GM18873 (cell line): ENCODE results near the gene COL6A3.

ENCODE experiments used
- ATAC-seq: cut with Tn5 transposase; IDR thresholded peaks from one replicate; pipeline ENCODE4 v1.9.1; 2021; ENCODE audit warnings: mild to moderate bottlenecking, moderate library complexity, moderate number of reproducible peaks; ENCODE audit not compliant: unreplicated experiment, low FRiP score

Gene COL6A3

DNA sequence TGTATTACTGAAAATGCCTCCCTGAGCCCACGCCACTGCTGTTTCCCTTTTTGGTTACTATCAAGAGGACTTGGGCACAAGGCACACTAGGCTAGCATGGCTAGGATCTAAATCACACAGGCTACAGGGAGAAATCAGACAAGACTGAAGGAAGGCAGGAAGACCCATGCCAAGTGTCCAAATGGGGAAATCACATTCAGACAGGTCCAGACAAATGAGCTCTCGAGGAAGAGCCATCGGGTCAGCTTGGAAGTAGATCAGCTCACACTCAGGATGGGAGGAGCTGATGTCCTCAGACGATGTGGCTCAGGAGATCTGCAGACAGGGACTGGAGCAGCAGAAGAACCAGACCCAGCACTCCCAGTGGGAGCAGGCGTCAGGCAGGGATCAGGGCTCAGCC is 113.2 kb downstream of the COL6A3 start:
- no peak for ATAC-seq

DNA sequence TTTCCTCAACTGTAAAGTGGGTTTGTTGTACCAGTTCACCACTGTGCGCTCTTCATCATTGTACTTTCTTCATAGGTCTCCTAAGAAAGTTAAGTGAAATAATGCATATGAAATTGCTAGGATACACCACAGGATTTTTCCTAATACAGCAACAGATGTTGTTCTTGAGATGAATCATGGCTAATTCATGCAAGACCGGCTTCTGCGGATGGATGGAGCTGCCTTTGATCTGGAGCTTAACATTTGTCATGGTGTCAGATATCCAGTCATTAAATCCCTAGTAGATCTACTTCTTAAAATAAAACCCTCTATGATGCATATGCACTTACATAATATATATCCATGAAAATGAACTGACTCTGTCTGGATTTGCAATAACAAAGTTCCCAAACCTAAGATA is 114.1 kb downstream of the COL6A3 start:
- no peak for ATAC-seq

DNA sequence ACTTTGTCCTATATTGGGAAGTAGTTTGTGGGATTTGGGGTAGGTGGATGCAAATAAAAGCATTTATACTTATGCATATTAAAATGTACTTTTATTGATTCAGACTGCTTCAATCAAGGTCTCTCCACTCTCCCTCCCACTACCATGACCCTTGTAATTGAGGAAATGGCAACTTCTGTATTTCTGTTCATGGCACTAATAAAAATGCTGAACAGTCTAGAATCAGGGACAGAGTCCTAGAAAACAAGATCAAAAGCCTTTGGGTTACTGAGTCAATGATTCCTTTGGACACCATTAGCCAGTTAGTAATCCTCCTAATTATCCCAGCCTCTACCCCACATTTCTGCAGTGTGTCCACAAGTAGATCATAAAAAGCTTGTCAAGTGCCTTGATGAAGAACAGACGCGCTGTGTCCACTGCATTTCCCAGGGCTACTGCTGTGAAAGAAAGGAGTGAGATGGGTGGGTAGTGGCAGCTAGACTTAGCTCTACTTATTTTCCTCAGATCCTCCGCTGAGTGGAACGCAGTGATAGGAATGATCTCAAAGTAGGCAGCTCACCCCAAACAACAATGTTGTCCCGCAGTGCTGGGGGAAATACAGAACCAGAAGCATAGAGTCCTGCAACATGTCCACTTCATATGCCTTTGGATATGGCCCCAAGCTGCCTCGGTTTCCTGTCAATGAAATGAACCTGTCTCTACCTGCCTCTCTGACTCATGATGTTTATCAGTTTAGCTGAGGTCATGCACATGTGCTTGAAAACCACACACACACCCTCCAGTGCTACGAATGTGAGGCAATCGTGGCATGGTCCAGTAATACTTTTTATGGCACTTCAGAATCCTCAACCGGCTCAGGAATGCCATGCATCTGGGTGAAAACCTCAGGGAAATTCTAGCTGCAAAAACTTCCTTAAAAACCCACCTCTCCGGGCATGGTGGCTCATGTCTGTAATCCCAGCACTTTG is 115.5 kb downstream of the COL6A3 start:
- no peak for ATAC-seq

DNA sequence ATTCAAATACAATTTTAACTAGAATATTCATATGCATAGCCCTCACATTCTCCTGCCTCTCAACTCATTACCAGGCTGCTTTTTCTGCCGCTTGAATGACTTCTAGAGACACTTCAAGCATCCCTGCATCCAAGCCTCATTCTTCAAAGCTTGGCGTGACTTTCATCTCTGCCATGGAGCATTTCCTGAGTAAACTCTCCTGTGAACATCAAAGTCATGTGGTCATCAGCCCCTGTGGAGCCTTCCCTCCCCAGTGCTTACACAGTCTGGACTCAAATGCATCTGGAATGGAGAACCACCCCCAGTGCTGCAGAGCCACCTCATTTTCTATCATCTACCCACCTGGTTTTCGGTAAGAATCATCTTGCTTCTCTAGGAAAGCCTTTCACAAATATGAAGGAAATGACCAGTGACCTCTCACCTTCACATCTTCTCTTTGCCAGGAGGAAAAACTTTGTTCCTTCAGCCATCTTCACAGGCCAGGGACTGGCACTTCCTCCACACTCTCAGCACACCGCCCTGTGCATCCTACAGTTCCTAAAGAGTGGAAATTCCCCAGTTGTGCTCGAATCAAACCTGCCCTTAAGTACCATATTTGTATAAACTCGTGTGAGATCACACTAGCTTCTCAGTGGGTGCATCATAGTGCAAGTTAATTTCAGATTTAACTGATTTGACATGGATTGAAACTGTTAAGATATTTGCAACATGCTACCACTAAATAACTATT is 116.4 kb downstream of the COL6A3 start:
- ATAC-seq, result no peak

DNA sequence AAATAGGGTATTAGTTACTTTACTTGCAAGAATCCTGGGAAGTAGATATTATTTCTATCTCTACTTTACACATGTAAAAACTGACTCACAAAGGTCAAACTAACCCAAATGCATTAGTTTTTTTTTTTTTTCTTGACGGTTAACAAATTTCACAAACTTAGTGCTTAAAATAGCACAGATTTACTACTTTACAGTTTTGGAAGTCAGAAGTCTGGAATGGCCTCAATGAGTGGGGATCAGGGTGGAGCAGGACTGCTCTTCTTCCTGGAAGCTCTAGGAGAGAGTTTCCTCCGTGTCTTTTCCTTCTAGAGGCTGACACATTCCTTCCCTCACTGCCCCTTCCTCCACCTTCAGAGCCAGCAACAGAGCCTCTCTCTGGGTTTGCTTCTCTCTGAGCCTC is 117.2 kb downstream of the COL6A3 start:
- no peak for ATAC-seq

DNA sequence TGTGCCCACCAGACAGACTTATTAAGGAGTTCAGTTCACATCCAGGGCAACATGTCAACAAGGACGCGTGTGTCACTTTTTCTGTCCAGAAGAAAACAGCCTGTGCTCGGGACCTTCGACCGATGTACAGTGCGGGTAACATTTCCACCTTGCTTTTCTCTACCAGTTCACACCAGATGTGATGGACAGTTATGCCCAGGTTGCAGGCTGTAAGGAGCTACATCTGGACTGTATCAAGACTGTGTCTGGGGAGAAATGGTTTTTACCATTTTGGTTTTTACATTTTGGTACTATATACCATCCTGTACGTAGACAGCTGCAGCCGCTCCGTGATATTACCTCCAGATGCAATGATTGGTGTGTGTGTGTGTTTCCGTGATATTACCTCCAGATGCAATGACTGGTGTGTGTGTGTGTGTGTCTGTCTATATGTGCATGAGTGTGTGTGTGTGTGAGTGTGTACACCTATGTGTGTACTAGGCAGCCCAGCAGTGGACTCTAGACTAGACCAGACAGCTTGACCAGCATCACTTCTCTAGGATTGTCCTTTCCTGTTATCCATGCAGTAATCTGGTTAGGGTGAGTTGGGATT is 118.0 kb downstream of the COL6A3 start:
- ATAC-seq, result no peak

DNA sequence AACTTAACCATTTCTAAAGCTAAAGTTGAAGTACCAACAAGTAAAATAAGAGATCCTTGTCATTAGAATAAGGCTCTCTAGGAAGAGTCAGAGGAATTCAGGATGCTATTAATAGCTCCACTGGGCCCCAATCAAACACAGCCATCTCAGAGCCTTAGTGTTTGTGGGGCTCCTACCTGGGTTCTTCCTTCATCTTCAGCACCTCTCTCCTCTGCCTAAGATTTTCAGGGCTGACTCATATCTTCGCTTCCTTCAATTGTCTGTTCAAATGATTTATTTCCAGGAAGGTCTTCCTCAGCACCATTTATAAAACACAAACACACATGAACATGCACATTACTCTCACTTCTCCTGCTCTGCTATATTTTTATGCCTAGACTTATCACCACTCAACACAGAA is 119.5 kb downstream of the COL6A3 start:
- no peak for ATAC-seq

DNA sequence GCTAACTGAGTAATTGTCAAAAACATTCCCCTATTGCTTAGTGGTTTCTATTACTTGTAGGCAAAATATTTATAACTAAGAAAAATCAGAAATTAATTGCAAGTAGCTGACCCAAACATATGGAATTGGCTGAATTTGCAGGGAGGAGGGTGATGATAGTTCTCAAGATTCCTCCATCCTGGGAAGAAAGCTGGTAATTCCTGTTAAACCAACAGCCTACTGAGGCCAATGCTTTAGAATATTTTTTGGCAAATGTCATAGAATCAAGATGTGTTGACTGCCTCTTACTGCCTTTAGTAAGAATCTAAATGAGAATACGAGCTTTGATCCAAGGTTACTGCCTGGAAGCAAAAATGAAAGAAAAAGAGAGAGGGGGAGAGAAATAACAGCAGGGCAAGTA is 120.0 kb downstream of the COL6A3 start:
- ATAC-seq, result no peak

DNA sequence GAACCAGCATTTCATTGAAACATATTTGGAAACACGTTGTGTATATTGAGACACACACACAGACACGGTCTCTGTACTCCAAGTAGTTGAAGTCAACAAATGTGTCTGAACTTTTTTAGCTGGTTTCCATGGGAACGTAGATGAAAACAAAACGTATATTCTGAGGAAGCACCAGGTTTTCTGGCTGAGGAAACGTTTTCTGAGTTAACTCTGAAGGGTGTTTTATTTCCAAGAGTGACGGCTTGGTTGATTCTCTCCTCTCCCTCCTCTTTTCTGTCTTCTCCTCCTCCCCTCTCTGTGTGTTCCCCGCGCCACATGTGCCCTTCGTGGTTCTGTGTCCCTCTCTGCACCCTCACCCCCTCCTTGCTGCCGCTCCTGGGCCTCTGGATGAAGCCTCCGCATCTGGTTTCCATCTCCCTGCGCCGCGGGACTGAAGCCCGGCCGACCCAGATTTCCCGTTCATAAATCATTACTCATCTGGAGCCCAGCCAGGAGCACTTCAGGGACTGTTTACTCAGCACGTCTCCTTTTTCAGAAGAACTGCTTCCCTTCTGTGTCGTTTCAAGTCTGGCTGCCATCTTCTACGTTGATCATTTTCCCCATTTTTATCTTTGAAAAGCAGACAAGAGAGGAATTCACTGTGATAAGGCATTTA is 122.7 kb downstream of the COL6A3 start:
- no peak for ATAC-seq

DNA sequence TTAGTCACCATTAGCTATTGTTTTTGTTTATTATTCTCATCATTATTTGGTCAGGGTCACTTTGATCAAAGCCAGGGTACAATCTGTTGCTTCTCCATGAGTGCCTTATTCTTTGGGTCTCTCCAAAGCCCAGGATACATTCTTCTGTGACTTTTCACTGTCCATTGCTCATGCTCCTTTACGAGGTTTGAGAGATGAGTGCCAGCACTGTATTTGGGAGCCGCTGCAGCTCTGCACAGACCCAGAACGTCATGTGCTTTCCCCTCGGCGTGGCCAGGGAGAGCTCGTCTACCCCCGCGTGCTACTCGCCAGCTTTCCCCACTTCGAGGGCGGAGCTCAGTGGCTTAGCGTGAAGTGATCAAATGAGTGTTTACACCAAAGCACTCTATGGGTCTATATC is 123.7 kb downstream of the COL6A3 start:
- no peak for ATAC-seq

DNA sequence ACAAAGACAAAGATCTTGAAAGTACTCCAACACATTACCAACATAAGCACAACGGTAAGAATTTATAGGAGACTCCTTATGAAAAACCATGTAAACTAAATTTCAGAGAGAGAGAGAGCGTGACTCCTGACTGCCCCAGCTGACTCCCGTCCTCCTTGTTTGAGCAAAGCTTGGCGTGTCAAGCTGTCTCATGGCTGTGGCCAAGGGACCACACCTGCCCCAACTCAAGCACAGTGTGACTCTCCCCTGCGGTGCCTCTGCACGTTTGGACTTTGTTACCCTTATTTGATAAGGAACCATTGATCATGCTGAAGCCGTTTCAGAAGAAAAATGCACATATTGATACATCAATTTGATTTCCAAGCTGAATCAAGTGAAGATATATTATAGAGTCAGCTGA is 124.8 kb downstream of the COL6A3 start:
- no peak for ATAC-seq

DNA sequence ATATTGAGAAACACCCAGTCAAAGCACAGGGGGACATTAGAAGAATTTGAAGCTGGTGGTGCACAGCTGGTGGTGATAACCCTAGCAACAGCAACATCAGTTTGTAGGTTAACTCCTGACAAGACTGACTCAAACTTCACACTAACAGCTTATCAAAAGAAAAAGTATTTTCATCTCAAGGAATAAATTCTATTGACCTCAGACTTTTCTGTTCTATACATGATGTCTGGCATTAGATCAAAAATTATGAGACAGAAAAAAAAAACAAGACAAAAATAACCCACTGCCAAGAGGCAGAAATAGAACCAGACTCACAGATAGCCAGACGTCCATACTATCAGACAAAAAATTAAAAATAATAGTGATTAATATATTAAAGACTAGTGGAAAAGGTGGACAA is 126.1 kb downstream of the COL6A3 start:
- no peak for ATAC-seq

DNA sequence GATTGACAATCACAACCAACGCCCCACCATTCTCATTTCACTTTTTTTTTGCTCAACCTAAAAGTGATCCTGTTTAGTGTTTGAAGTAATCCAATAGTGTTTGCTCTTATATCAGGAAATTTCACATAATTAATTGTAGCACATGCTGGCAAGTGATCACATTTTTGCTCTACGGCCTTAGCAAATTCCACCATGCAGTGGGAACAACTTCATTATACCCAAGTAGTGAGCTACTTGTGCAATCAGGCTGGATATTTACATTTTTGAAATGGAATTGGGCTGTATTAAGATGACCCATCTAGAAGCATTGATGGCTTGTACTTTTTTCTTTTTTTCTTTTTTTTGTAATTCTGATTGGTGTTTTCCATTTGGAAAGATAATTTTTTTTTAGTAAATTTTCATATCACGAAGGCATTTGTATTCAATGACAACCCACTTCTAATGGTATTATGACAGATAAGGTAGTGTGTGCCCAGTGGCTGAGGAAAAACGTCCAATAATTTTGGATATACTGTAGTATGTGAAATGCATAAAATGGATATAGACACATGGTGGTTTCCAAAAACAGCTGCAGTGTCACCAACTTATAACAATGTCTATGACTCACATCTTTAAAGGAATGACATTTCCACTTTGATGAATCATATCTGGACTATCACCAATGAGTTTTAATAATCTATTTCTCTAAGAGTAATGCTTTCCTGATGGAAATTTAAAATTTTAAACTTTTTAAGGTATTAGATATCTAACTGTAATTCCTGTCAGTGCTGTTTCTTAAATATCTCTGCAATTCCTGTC is 130.6 kb downstream of the COL6A3 start:
- no peak for ATAC-seq

DNA sequence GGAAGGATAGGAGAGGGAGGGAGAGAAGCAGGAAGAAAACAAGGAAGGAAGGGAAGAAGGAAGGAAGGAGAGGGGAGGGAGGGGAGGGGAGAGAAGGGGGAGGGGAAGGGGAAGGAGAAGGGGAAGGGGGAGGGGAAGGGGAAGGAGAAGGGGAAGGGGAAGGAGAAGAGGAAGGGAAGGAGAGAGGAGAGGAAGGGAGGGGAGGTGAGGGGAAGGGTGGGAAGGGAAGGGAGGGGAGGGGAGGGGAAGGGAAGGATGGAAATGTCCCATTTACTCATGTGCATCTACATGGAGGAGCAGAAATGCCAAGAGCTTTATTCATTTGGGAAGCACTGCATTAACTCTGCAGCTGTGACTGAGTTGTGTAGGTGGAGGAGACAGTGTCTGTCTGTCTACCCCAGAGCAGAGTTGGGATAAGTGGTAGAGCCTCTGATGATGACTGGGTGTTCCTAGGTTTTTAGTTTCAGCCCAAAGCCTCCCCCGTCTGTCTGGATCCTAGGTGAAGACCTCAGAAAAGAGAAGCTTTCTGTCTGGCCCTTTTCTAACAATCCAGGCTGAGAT is 131.3 kb downstream of the COL6A3 start:
- no peak for ATAC-seq

DNA sequence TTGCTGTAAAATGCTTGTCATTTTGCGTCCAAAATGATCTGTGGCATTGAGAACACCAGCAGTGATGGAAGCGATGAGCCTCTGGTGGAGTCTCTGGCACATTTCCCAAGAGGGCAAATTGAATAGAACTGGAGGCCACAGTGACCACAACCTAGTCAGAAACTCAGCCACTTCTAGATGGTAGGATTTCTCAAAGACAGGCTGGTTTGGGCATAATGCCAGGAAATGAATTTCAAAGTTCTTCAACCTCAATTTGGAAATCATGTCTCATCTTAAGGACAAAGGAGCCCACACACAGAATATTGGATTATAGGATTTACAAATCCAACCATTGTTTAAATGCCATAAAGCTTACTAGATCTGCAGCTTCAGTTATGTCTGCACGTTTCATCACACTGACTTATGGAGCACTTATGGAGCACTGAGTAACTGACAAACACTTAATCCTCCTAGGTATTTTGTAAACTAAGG is 132.1 kb downstream of the COL6A3 start:
- no peak for ATAC-seq

DNA sequence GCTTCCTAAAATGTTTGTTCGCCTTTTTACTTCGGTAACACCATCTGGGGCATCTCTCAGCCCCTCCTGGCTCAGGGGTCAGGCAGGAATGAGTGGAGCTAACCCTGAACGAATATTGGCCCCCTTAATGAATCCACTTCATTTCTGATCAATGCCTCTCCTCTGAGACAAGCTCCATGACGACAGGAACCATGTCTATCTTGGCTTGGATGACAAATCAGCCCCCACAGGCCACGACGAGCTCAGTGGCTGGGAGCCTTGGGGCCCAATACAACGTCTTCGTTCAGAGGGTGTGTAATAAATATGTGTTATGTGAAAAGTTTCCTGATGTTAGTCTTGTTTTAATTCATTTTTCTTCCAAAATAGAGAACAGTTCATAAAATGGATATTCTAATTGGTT is 133.0 kb downstream of the COL6A3 start:
- ATAC-seq, result no peak

DNA sequence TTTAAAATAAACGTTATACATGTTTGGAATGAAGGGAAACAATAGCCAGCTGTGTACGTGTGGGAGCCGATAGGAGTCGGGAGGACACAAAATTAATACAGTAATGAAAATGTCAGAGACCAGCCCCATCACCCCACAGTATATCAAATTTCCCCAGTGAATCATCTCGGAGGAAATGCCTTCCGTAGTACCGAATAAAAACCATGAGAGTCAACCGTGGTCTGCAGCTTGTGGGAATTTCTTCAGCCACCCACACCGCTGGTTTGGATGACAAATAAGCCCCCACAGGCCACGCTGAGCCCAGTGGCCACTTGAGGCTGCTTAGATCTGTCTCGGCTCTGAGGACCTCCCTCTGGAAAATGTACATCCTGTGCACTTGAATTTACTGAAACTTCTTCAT is 133.7 kb downstream of the COL6A3 start:
- ATAC-seq, result no peak

DNA sequence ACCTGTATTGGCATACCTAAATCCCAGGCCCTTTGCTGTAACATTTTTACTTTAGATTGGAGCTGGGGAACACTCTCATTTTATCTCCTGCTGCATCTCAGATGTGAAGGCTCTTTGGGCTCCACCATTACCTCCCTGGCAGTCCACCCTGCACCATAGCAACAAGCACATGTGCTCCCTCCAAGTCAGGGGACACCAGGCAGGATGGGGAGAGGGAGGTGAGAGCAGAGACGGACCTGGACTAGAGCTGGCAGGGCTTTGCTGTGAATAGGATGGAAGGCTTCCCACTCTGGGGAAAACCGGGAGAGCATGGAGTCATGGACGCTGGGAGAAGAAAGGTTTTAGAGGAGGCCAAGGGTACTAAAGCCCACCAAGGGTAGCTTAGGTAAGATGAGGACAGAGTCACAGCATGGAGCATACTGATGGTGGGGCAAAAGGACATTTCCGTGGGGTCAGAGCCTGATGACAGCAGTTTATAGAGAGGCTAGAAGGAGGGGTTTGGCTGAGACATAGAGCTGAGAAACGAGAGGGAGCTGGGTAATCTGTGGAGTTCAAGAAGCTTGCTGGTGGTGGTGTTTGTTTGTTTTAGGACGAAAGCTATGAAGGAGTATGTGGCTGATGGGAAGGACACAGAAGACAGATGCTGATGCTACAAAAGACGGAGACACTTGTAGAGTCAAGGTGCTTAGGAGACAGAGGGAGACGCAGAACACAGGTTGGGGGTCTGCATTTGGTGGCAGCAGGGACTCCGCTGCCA is 134.8 kb downstream of the COL6A3 start:
- ATAC-seq, result no peak

DNA sequence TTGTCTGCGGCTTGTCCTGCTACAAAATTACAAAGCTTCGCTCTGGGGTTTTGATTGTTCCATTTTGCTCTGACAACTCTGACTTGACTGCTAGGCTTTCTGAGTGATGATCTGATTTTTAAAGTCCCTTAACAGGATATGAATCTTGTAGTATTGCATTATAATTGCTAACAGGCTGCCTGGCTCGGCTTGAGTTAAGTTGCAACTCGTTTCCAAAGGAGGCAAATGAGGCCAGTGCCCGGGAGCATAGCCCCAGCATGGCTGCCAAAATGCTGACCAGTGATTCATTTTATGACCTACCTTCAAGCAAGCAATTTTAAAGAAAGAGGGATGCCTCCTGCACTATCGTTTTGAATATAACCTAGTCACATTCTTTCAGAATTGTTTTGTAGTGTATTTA is 135.4 kb downstream of the COL6A3 start:
- ATAC-seq, result no peak
